GM18511 (cell line): ENCODE results near the gene DDX6.
"Not testable (repeated sequence)": the region's sequence is repeated elsewhere in the genome, so short reads cannot be mapped to it uniquely, and the experiment has no call there.

Experiments
- ATAC-seq: cut with Tn5 transposase; IDR thresholded peaks from one replicate; pipeline ENCODE4 v1.9.1; 2021; ENCODE audit warnings: mild to moderate bottlenecking, moderate library complexity; ENCODE audit not compliant: unreplicated experiment

The DDX6 gene

GRCh38 chr11:118791111-118791960 lies at the start of gene DDX6:
DDX6 (minus strand) TSS chr11:118791164; CDS start chr11:118786251, 4,913 bp downstream.
- ATAC-seq = peak; percentile 51

- ATAC-seq = peak; percentile 80
Measured at GRCh38 chr11:118838905-118839553, 48.1 kb upstream of the DDX6 start.

- no peak for ATAC-seq
Measured at GRCh38 chr11:118837868-118838267, 46.9 kb upstream of the DDX6 start.

GRCh38 chr11:118834427-118835028 lies 43.6 kb upstream of the DDX6 start:
- no peak for ATAC-seq

GRCh38 chr11:118827118-118827517 lies 36.2 kb upstream of the DDX6 start:
- ATAC-seq = no peak

- ATAC-seq = not testable (repeated sequence)
Measured at GRCh38 chr11:118822936-118823510, 32.1 kb upstream of the DDX6 start.

- ATAC-seq = peak; percentile 95
Measured at GRCh38 chr11:118820412-118821357, 29.7 kb upstream of the DDX6 start.

GRCh38 chr11:118820025-118820379 lies 29.0 kb upstream of the DDX6 start:
- not testable (repeated sequence) for ATAC-seq

GRCh38 chr11:118819334-118820024 lies 28.5 kb upstream of the DDX6 start:
- ATAC-seq = no peak

- no peak for ATAC-seq
Measured at GRCh38 chr11:118818130-118818529, 27.2 kb upstream of the DDX6 start.

- no peak for ATAC-seq
Measured at GRCh38 chr11:118813551-118813950, 22.6 kb upstream of the DDX6 start.

- no peak for ATAC-seq
Measured at GRCh38 chr11:118812485-118812884, 21.5 kb upstream of the DDX6 start.

- ATAC-seq = no peak
Measured at GRCh38 chr11:118807800-118808778, 17.1 kb upstream of the DDX6 start.

- no peak for ATAC-seq
Measured at GRCh38 chr11:118806400-118806799, 15.4 kb upstream of the DDX6 start.

- ATAC-seq = no peak
Measured at GRCh38 chr11:118804094-118804493, 13.1 kb upstream of the DDX6 start.

GRCh38 chr11:118799372-118799771 lies 8.4 kb upstream of the DDX6 start:
- no peak for ATAC-seq

GRCh38 chr11:118797510-118797909 lies 6.5 kb upstream of the DDX6 start:
- ATAC-seq = no peak

- ATAC-seq = peak; percentile 67
Measured at GRCh38 chr11:118792570-118793124, 1.7 kb upstream of the DDX6 start.
